ENCODE data around the gene SLFN14. TPM values are rescaled to one million over a fixed set of nuclear protein-coding genes. Genes with fewer than 3 reads are reported as not detected.

The SLFN14 gene
- under 1 TPM in 1 of 9 donors, not detected in 8; 0.39 TPM for total RNA-seq
- not detected for polyA plus RNA-seq
- long read RNA-seq, donor 1, partial matches to known transcripts: 16 of 16 reads
- long read RNA-seq, donor 1, other reads (novel, unspliced or antisense): 0 of 16 reads
- long read RNA-seq, donor 2: 0 reads
- long read RNA-seq, donor 3: 0 reads
- long read RNA-seq, donor 4: 0 reads
- long read RNA-seq, donor 5: 0 reads
- long read RNA-seq, donor 6: 0 reads
- long read RNA-seq, donor 7: 0 reads
- long read RNA-seq, donor 8: 0 reads
- long read RNA-seq, donor 9: 0 reads
- long read RNA-seq, donor 10: 0 reads

DNA sequence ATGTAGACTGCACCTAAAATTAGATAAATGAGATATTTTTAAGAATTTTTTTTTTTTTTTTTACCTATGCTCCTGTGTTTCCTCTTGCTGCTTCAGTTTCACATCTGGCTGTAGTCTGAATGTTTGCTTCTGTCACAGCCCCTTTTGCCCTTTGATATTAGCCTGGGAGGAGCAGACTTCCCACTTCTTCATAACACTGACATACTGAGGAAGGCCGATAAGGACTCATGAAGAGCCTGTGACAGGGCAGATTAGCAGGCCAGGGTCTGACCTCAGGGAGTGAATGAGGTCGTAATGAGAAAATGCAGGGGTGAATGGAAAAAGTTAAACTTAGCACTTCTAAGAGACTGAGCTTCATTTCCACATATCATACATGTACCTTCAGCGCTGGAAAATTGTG lies at the start of gene SLFN14:
Gene SLFN14, minus strand, starts transcription at position 117 of the 400 bp plus-strand sequence. CDS start 2,757 bp downstream, outside the sequence.
- 47 to 64% (median 52%) methylated on average over 3 of the region's 3 CpGs for WGBS, 4 donors
- DNase-seq: no peak
- intact Hi-C loops (cut with DNase I): no loop called here
- H3K9me3 ChIP-seq (replicated peaks in 1 of 3): no peaks in the 10 kb centered on the region
- H3K4me3 ChIP-seq: no peak within 1 kb of the TSS
- TF ChIP-seq POLR2A (IDR thresholded peaks at IDR 0.05): no peak
- TF ChIP-seq, protein P1, sequence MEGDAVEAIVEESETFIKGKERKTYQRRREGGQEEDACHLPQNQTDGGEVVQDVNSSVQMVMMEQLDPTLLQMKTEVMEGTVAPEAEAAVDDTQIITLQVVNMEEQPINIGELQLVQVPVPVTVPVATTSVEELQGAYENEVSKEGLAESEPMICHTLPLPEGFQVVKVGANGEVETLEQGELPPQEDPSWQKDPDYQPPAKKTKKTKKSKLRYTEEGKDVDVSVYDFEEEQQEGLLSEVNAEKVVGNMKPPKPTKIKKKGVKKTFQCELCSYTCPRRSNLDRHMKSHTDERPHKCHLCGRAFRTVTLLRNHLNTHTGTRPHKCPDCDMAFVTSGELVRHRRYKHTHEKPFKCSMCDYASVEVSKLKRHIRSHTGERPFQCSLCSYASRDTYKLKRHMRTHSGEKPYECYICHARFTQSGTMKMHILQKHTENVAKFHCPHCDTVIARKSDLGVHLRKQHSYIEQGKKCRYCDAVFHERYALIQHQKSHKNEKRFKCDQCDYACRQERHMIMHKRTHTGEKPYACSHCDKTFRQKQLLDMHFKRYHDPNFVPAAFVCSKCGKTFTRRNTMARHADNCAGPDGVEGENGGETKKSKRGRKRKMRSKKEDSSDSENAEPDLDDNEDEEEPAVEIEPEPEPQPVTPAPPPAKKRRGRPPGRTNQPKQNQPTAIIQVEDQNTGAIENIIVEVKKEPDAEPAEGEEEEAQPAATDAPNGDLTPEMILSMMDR (IDR thresholded peaks at IDR 0.05): no peak
- H3K27ac ChIP-seq: no peak within 1 kb of the TSS
- H3K36me3 ChIP-seq (replicated peaks in 1 of 2): no peaks in the 10 kb centered on the region
- H3K4me1 ChIP-seq (replicated peaks in 1 of 2): no peaks in the 10 kb centered on the region
- H3K27me3 ChIP-seq: peaks cover 5% of the 10 kb centered on the region

DNA sequence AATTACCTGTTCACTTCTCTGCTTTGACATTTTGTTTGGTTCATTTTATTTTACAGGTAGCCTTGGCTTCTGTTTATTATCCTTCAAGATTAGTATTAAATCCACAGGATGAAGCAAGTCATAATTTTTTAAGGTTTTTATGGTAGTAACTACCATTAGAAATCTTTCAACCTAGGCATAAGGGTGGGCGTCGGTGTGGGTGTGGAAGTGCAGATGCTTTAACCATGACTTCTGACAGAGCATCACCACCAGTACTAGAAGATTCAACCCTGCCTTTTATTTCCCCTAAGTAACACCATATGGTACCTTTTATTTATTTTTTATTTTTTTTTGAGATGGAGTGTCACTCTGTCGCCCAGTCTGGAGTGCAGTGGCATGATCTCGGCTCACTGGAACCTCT lies 49.2 kb upstream of the SLFN14 start:
- no peak overlapping the region for H3K4me3 ChIP-seq
- intact Hi-C loops (cut with DNase I): loop anchor here (2.0 to 5.0 kb wide), 2 partner anchors 135 to 137 kb away; no protein-coding TSS in a partner anchor
- peaks cover 0 to 56% of the 10 kb centered on the region in 2 donors for H3K36me3 ChIP-seq (replicated peaks in 1 of 2)
- no peak overlapping the region for H3K27ac ChIP-seq
- H3K27me3 ChIP-seq: no peaks in the 10 kb centered on the region
- WGBS, 4 donors: 96 to 98% (median 97%) methylated on average over 4 of the region's 4 CpGs
- no peak for DNase-seq
- no peaks in the 10 kb centered on the region for H3K4me1 ChIP-seq (replicated peaks in 1 of 2)
- no peaks in the 10 kb centered on the region for H3K9me3 ChIP-seq (replicated peaks in 1 of 3)
- TF ChIP-seq, protein P1 (IDR thresholded peaks at IDR 0.05): no peak
- no peak for TF ChIP-seq POLR2A (IDR thresholded peaks at IDR 0.05)

DNA sequence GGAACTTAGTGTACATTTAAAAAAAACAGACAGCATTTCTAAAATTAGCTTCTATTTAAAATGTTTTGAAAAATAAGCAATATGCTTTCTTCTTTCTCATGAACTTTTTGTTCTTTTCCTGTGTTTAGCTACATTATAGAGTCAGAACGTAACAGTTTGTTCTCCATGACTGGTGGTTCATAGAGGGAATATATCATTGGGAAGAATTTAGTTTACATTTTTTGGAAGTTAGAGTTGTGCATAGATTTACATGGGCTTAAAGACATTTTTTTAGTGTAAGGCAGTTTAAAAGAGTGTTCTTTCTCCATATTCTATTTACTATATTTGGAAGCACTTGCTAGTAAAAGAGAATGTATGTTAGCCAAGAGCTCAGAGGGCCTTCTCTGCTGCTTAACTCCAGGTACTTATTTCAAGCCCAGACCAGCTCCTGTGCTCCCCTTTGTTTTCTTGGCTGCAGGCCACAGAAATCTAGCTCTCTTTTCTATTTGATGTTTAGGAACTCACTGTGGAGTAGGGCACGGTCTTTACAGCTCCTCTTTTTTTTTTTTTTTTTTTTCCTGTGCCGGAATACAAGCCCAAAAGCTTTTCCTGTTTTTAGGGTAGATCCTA lies 46.7 kb upstream of the SLFN14 start:
- H3K4me1 ChIP-seq (replicated peaks in 1 of 2): no peaks in the 10 kb centered on the region
- no peak overlapping the region for H3K27ac ChIP-seq
- no peaks in the 10 kb centered on the region for H3K9me3 ChIP-seq (replicated peaks in 1 of 3)
- H3K4me3 ChIP-seq: no peak overlapping the region
- H3K27me3 ChIP-seq: no peaks in the 10 kb centered on the region
- TF ChIP-seq POLR2A (IDR thresholded peaks at IDR 0.05): no peak
- TF ChIP-seq, protein P1 (IDR thresholded peaks at IDR 0.05): no peak
- intact Hi-C loops (cut with DNase I): no loop called here
- peaks cover 0 to 64% of the 10 kb centered on the region in 2 donors for H3K36me3 ChIP-seq (replicated peaks in 1 of 2)
- DNase-seq: no peak
- 81 to 85% (median 83%) methylated on average over 3 of the region's 3 CpGs for WGBS, 4 donors

DNA sequence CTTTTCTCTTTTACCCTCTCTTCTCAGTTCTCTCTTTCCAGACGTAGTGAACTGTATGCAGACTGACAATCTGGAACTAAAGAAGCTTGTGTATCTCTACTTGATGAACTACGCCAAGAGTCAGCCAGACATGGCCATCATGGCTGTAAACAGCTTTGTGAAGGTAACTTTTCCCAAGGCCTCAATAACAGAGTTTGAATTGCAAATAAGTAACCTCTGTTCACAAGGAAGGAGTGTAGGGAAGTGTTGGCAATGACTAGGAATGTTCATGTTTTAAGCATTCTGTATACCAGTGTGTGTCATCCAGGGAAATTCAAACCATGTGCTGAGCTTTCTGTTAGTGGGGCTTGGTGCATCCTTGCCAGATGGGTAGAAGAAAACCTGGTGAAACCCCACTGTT lies 45.1 kb upstream of the SLFN14 start:
- H3K4me3 ChIP-seq: no peak overlapping the region
- H3K9me3 ChIP-seq (replicated peaks in 1 of 3): no peaks in the 10 kb centered on the region
- no peak for TF ChIP-seq POLR2A (IDR thresholded peaks at IDR 0.05)
- no peaks in the 10 kb centered on the region for H3K27me3 ChIP-seq
- DNase-seq: no peak
- 77 to 91% (median 89%) methylated on average over 2 of the region's 2 CpGs for WGBS, 4 donors
- no peak overlapping the region for H3K27ac ChIP-seq
- no peaks in the 10 kb centered on the region for H3K4me1 ChIP-seq (replicated peaks in 1 of 2)
- H3K36me3 ChIP-seq (replicated peaks in 1 of 2): peaks cover 0 to 72% of the 10 kb centered on the region in 2 donors
- intact Hi-C loops (cut with DNase I): no loop called here
